AG04450 (cell line): ENCODE measurements around the gene HBA2. TPM values are rescaled to one million over a fixed set of nuclear protein-coding genes. Genes with fewer than 3 reads are reported as not detected.

Source experiments
- CTCF ChIA-PET: fragments of 300-600, 350-600 bp; formaldehyde crosslinking; extraction: SDS; loops from one replicate; lab custom pipeline; 2022; ENCODE audit warnings: antibody characterized with exemption, inconsistent platforms; lab: Charles Lee
- POLR2A ChIA-PET: fragments of 350-600 bp; formaldehyde crosslinking; extraction: SDS; loops from one replicate; lab custom pipeline; 2021; ENCODE audit warnings: antibody characterized with exemption, inconsistent platforms; lab: Yijun Ruan, JAX
- DNase-seq: peaks from one replicate; pipeline ENCODE4 v3.0.0-alpha.2; 2011; ENCODE audit warnings: low read depth, low spot score
- H3K27ac ChIP-seq: one replicate; pipeline ENCODE4 v1.5.1; 2012; ENCODE audit warnings: low read depth, low read length, control low read depth
- H3K27me3 ChIP-seq: one replicate; pipeline ENCODE4 v1.6.0; 2012; ENCODE audit warnings: low read length; ENCODE audit not compliant: control insufficient read depth, insufficient read depth
- H3K4me3 ChIP-seq: 2 replicates; pipeline ENCODE4 v1.5.1; 2011; ENCODE audit warnings: mild to moderate bottlenecking, low read depth, low read length, control low read depth
- H3K9me3 ChIP-seq: 2 replicates; pipeline ENCODE4 v1.5.1; 2012; ENCODE audit warnings: low read length; ENCODE audit not compliant: control insufficient read depth, insufficient read depth
- polyA plus RNA-seq: library from polyadenylated mRNA; depleted of rRNA; stranded (reverse); fragments of >200 nt; gene quantifications from 2 replicates; pipeline ENCODE4 v1.2.3, GENCODE V29; 2011
- TF ChIP-seq, protein P1 (sequence below): IDR thresholded peaks from 2 replicates; pipeline ENCODE4 v1.5.1; 2011; ENCODE audit warnings: low read depth, low read length, control low read depth, inconsistent platforms

Gene HBA2
- polyA plus RNA-seq, 1 experiment, result not detected

DNA sequence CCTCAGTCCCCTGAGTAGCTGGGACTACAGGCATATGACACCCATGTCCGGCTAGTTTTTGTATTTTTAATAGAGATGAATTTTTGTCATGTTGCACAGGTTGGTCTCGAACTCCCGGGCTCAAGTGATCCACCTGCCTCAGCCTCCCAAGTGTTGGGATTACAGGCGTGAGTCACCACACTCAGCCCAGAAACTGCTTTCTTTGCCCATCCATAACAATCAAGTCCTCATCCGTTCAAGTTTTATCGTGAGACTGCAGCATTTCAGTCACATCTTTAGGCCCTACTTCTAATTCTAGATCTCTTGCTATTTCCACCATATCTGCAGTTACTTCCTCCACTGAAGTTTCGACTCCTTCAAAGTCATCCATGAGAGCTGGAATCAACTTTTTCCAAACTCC, 40.6 kb upstream of the HBA2 start:
- H3K27ac ChIP-seq, result no peak overlapping the region
- TF ChIP-seq, protein P1, sequence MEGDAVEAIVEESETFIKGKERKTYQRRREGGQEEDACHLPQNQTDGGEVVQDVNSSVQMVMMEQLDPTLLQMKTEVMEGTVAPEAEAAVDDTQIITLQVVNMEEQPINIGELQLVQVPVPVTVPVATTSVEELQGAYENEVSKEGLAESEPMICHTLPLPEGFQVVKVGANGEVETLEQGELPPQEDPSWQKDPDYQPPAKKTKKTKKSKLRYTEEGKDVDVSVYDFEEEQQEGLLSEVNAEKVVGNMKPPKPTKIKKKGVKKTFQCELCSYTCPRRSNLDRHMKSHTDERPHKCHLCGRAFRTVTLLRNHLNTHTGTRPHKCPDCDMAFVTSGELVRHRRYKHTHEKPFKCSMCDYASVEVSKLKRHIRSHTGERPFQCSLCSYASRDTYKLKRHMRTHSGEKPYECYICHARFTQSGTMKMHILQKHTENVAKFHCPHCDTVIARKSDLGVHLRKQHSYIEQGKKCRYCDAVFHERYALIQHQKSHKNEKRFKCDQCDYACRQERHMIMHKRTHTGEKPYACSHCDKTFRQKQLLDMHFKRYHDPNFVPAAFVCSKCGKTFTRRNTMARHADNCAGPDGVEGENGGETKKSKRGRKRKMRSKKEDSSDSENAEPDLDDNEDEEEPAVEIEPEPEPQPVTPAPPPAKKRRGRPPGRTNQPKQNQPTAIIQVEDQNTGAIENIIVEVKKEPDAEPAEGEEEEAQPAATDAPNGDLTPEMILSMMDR, result no peak
- POLR2A ChIA-PET, result no interaction called here
- DNase-seq, result no peak
- no peak overlapping the region for H3K4me3 ChIP-seq
- H3K27me3 ChIP-seq, result no peaks in the 10 kb centered on the region
- CTCF ChIA-PET, result interaction anchor here (1.1 to 4.2 kb wide), 4 partner anchors 9 to 66 kb away, joined by 3 to 16 read pairs (median 4); no protein-coding TSS in a partner anchor
- no peaks in the 10 kb centered on the region for H3K9me3 ChIP-seq

GRCh38 chr16:133716-134115, 39.0 kb upstream of the HBA2 start:
- TF ChIP-seq, protein P1, result no peak
- CTCF ChIA-PET, result interaction anchor here (1.4 to 4.2 kb wide), 3 partner anchors 13 to 37 kb away, joined by 3 to 16 read pairs (median 4); no protein-coding TSS in a partner anchor
- POLR2A ChIA-PET, result no interaction called here

GRCh38 chr16:138049-138417, 34.6 kb upstream of the HBA2 start:
- Histone ChIP-seq H3K9me3 (no peaks in the 10 kb centered on the region; the same call in 1 of the 2 replicates), H3K27ac (no peak overlapping the region), H3K27me3 (no peaks in the 10 kb centered on the region), H3K4me3 (peak overlapping the region; percentile 72)
- DNase-seq, result no peak
- ChIA-PET POLR2A (no interaction called here), CTCF (interaction anchor here (0.7 to 1.4 kb wide), 2 partner anchors 41 to 44 kb away, joined by 3 to 9 read pairs; no protein-coding TSS in a partner anchor)
- TF ChIP-seq, protein P1, result no peak

More at GRCh38 chr16:133716-134115, 39.0 kb upstream of the HBA2 start:
- DNase-seq, result no peak
- no peak overlapping the region for H3K27ac ChIP-seq
- H3K27me3 ChIP-seq, result no peaks in the 10 kb centered on the region
- no peak overlapping the region for H3K4me3 ChIP-seq
- no peaks in the 10 kb centered on the region for H3K9me3 ChIP-seq

- Histone ChIP-seq H3K27me3 (no peaks in the 10 kb centered on the region), H3K9me3 (no peaks in the 10 kb centered on the region; the same call in 1 of the 2 replicates), H3K4me3 (no peak overlapping the region), H3K27ac (no peak overlapping the region)
- TF ChIP-seq, protein P1, result no peak
- ChIA-PET POLR2A (no interaction called here), CTCF (no interaction called here)
- DNase-seq, result no peak
These were observed 32.4 kb upstream of the HBA2 start for GRCh38 chr16:140175-140857.

DNA sequence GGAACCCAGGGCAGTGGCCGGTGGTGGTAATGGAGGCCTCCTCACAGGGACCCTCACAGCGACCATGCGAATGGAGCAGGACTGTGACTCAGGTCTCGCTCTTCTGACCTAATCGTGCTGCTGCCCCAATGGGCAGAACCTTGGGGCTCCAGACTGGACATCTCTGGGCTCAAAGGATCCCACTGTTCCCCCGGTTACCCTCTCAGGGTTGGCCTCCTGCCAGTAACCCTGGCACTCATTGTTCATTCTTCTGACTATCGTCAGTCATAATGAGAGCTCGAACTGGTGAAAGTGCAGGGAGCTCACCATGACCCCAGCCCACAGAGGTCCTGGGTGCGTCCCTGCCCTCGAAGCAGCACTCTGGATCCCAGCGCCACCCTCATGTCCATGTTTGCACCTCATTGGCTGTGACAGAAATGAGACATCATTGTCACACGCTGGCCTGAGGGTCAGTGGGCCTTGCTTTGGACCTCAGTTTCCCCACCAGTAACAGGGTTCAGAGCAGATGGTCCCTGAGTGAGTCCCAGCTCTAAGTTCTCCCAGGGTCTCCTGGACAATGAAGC, 30.2 kb upstream of the HBA2 start:
- POLR2A ChIA-PET, result no interaction called here

More for the DNA sequence above, 30.2 kb upstream of the HBA2 start:
- Histone ChIP-seq H3K4me3 (no peak overlapping the region), H3K27me3 (no peaks in the 10 kb centered on the region), H3K9me3 (no peaks in the 10 kb centered on the region; the same call in 1 of the 2 replicates), H3K27ac (no peak overlapping the region)
- DNase-seq, result no peak
- CTCF ChIA-PET, result interaction anchor here (1.1 kb wide), 1 partner anchor 35 kb away, joined by 3 read pairs; no protein-coding TSS in a partner anchor
- TF ChIP-seq, protein P1, result no peak
